SK-N-MC (cell line): Measurements from ENCODE around the gene CRMP1.

ENCODE experiments used
- EZH2 ChIP-seq: fragments of 200-600 bp; sonication (generic); IDR thresholded peaks from one replicate; pipeline ENCODE4 v1.6.1; 2017; ENCODE audit warnings: antibody characterized with exemption
- POLR2AphosphoS5 ChIP-seq: IDR thresholded peaks from 2 replicates; pipeline ENCODE4 v1.6.1; 2012; ENCODE audit warnings: mild to moderate bottlenecking, low read depth, low read length, borderline replicate concordance

- no peak for TF ChIP-seq EZH2
- TF ChIP-seq POLR2AphosphoS5 = no peak
Observed at GRCh38 chr4:5852523-5853202, 40.2 kb downstream of the CRMP1 start.
